GM12873 (cell line): ENCODE data around the gene SLC47A2.

Experiments used
- CTCF ChIP-seq: IDR thresholded peaks from 2 replicates; pipeline ENCODE4 v1.5.1; 2012; ENCODE audit warnings: low read depth, mild to moderate bottlenecking, moderate library complexity, low read length, control low read depth; ENCODE audit not compliant: insufficient read depth; ENCODE audit errors: missing control alignments

SLC47A2 gene

GRCh38 chr17:19663097-19663496 is 53.3 kb downstream of the SLC47A2 start:
- TF ChIP-seq CTCF, result no peak

- TF ChIP-seq CTCF, result no peak
Observed at GRCh38 chr17:19661121-19661520, 55.3 kb downstream of the SLC47A2 start.

GRCh38 chr17:19660219-19660870 is 56.0 kb downstream of the SLC47A2 start:
- no peak for TF ChIP-seq CTCF

GRCh38 chr17:19659366-19660177 is 56.8 kb downstream of the SLC47A2 start:
- no peak for TF ChIP-seq CTCF

GRCh38 chr17:19656851-19657581 is 59.4 kb downstream of the SLC47A2 start:
- no peak for TF ChIP-seq CTCF

- no peak for TF ChIP-seq CTCF
Observed at GRCh38 chr17:19656336-19656735, 60.0 kb downstream of the SLC47A2 start.

- TF ChIP-seq CTCF, result no peak
Observed at GRCh38 chr17:19654896-19655295, 61.5 kb downstream of the SLC47A2 start.
